Dedifferentiated amniotic fluid mesenchymal stem cell (primary cell): ENCODE data around the gene NKX2-4.
"Not testable (repeated sequence)": the region's sequence is repeated elsewhere in the genome, so short reads cannot be mapped to it uniquely, and the experiment has no call there.

Experiments
- DNase-seq: peaks from one replicate; pipeline ENCODE4 v3.0.0-alpha.2; 2016; ENCODE audit errors: extremely low spot score

The NKX2-4 gene

GRCh38 chr20:21397341-21398108, at the start of gene NKX2-4:
NKX2-4 (minus strand) TSS chr20:21397526; CDS start chr20:21397399, 127 bp downstream.
- DNase-seq: no peak

GRCh38 chr20:21437816-21438215, 40.5 kb upstream of the NKX2-4 start:
- DNase-seq: no peak

GRCh38 chr20:21437248-21437647, 39.9 kb upstream of the NKX2-4 start:
- no peak for DNase-seq

DNA sequence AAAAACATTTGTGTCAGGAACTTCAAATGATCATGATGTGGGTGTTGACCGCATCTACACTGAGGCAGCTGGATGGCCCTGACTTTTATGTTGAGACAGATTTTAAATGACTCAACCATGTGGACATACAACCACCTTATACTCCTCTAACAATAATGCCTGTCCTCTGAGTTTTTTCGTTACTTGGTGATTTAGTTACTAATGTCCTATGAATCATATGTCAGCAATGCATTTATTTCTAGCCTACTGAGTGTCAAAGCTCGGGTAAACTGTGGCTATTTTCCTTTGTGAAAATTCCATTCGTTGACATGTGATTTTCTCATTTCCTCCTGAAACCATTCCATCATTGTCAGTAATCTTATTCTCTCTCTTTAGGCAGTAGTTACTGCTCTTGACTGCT, 38.9 kb upstream of the NKX2-4 start:
- DNase-seq: peak; percentile 63

- no peak for DNase-seq
These were observed 38.2 kb upstream of the NKX2-4 start for GRCh38 chr20:21435576-21435975.

GRCh38 chr20:21433329-21433890, 36.1 kb upstream of the NKX2-4 start:
- DNase-seq: no peak

- no peak for DNase-seq
These were observed 35.6 kb upstream of the NKX2-4 start for GRCh38 chr20:21432911-21433310.

GRCh38 chr20:21430020-21430419, 32.7 kb upstream of the NKX2-4 start:
- no peak for DNase-seq

DNA sequence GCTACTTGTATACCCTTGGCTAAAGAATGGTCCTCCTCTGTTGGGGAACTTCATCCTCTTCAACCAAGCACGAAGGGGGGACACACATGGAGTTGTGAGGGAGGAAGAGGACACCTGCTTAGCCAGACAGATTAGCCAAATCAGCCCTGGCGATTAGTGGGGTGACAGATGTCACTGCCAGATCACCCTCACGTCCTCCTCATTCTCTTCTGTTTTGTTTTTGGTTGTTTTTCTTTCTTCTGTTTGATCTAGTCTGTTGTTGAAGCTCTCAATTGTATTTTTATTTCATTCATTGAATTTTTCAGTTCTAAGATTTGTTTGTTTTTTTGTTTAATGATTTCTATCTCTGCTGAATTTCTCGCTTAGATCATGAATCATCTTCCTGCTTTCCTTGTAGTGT, 27.5 kb upstream of the NKX2-4 start:
- no peak for DNase-seq

DNA sequence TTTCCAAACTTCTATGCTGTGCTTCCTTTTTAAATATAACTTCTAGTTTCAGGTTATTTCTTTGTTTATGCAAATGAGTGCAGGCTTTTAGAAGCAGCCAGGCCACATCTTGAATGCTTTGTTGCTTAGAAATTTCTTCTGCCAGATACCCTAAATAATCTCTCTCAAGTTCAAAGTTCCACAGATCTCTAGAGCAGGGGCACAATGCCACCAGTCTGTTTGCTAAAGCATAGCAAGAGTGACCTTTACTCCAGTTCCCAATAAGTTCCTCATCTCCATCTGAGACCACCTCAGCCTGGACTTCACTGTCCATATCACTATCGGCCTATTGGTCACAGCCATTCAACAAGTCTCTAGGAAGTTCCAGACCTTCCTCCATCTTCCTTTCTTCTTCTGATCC, 26.4 kb upstream of the NKX2-4 start:
- not testable (repeated sequence) for DNase-seq

- DNase-seq: no peak
These were observed 24.4 kb upstream of the NKX2-4 start for GRCh38 chr20:21421601-21422236.

DNA sequence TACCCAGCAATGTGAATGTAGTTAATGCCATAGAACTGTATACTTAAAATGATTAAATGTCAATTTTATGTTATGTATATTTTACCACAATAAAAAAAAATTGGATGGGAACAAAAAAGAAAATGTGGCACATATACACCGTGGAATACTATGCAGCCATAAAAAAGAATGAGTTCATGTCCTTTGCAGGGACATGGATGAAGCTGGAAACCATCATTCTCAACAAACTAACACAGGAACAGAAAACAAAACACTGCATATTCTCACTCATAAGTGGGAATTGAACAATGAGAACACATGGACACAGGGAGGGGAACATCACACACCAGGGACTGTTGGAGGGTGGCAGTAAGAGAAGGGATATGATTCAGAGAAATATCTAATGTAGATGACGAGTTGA, 21.8 kb upstream of the NKX2-4 start:
- DNase-seq: not testable (repeated sequence)

DNA sequence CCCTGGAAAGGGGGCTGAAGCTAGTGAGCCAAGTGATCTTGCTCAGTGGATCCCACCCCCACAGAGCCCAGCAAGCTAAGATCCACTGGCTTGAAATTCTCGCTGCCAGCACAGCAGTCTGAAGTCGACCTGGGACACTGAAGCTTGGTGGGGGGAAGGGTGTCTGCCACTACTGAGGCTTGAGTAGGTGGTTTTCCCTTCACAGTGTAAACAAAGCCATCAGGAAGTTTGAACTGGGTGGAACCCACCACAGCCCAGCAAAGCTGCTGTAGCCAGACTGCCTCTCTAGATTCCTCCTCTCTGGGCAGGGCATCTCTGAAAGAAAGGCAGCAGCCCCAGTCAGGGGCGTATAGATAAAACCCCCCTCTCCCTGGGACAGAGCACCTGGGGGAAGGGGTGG, 16.7 kb upstream of the NKX2-4 start:
- not testable (repeated sequence) for DNase-seq

GRCh38 chr20:21411725-21412124, 14.4 kb upstream of the NKX2-4 start:
- DNase-seq: no peak

- DNase-seq: no peak
These were observed 1.7 kb upstream of the NKX2-4 start for GRCh38 chr20:21399005-21399475.

DNA sequence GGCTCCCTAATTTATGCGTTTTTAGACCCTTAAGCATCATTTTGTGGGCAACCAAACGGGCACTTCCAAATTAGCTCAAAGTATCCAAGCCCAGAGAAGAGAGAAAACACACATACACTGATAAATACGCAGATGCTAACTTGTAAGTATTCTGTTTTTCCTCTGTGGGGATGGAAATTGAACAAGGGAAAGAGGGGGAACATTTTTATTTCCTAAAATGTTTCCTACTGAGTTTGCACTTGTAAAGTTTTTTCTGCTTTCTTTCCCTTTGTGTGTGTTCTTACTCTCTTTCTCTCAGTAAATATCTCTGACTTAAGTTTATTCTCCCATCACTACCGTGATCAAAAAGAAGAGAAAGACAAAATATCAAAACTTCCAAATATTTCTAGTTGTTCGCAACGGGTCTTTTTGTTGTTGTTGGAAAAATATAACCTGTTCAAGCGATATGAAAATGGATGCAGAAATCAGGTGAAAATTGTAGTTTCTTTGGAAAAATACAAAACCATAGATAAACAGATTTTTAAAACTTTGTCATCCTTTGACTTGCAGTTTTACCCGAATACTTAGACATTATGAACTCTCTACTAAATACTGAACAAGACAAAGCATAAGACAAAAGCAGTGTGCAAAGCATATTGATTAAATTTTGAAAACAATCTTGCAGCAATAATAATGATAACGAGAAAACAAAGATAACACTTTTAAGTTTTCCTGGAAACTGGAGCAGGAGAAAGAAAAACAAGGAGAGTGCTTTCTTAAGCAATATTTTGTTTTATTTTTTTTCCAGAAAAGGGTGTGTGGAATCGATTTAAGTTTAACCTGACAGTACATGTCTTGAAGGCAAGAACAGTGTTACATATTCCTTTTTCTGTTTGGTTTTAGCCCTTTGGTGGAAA, 1.0 kb upstream of the NKX2-4 start:
- DNase-seq: no peak

- no peak for DNase-seq
These were observed 556 bp downstream of the NKX2-4 start for GRCh38 chr20:21396599-21397340.

- DNase-seq: no peak
These were observed 1.4 kb downstream of the NKX2-4 start for GRCh38 chr20:21395666-21396598.

DNA sequence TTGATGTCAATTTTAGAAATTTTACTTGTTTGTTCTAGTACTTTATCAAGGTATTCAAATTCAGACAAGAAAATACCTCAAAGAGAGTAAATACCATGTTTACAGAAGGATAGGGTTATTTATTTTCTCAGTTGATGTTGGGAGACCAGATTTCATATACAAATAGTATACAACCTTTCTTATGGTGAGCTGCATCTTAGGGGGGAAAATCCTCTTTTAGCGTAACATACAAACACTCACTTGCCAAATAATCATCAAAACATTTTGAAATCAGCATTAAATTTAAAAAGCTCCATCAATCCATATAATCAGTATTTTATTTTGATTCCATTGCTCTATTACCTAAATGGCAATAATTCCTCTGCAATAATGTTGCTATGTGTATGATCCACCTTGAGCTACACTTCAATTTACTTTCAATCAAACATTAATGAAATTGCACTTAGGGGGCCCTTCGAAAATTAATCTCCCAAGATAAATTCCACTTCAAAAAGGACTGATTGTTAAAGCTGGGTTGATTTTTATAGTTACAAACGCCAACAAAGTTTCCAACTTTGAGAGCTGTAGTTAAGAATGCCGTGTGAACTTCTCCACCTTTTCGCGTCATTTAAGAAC, 2.2 kb downstream of the NKX2-4 start:
- DNase-seq: no peak

- DNase-seq: no peak
These were observed 2.8 kb downstream of the NKX2-4 start for GRCh38 chr20:21394551-21394950.
